ENCODE measurements around the gene ZNF639. TPM values are rescaled to one million over a fixed set of nuclear protein-coding genes. Genes with fewer than 3 reads are reported as not detected.

The ZNF639 gene
- total RNA-seq, 4 donors from 2014 or later: 59.0 to 97.4 (median 76.4) TPM

DNA sequence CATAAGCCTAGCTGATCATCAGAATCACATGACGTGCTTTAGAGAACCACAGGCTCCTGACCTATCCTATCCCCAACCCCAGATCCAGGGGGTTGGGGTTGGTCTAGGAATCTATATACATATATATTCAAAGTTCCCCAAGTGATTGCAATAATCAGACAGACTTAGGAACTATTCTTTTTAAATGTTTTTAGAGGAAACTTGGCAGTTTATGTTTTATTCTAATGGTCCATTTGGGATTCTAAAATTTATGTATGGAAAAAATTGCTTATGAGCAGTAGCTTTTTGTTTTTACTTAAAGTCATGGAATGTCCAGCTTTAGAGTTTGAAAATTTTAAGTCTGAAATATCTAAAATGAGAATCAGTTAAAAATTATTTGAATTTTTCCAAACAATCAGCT is 46.8 kb downstream of the ZNF639 start:
- Histone ChIP-seq H3K27ac (no peak overlapping the region), H3K4me1 (no peaks in the 10 kb centered on the region), H3K27me3 (no peaks in the 10 kb centered on the region), H3K36me3 (peaks cover 12 to 28% of the 10 kb centered on the region in 2 donors), H3K4me3 (replicated peaks in 1 of 3) (no peak overlapping the region), H3K9me3 (no peaks in the 10 kb centered on the region)
- no peak for DNase-seq
- intact Hi-C loops (cut with DNase I): no loop called here
- TF ChIP-seq, protein P1, sequence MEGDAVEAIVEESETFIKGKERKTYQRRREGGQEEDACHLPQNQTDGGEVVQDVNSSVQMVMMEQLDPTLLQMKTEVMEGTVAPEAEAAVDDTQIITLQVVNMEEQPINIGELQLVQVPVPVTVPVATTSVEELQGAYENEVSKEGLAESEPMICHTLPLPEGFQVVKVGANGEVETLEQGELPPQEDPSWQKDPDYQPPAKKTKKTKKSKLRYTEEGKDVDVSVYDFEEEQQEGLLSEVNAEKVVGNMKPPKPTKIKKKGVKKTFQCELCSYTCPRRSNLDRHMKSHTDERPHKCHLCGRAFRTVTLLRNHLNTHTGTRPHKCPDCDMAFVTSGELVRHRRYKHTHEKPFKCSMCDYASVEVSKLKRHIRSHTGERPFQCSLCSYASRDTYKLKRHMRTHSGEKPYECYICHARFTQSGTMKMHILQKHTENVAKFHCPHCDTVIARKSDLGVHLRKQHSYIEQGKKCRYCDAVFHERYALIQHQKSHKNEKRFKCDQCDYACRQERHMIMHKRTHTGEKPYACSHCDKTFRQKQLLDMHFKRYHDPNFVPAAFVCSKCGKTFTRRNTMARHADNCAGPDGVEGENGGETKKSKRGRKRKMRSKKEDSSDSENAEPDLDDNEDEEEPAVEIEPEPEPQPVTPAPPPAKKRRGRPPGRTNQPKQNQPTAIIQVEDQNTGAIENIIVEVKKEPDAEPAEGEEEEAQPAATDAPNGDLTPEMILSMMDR (IDR thresholded peaks at IDR 0.05): no peak
- no peak for TF ChIP-seq POLR2A (IDR thresholded peaks at IDR 0.05)
- WGBS, 2 donors: 84 to 98% methylated on average over 1 of the region's 1 CpG

DNA sequence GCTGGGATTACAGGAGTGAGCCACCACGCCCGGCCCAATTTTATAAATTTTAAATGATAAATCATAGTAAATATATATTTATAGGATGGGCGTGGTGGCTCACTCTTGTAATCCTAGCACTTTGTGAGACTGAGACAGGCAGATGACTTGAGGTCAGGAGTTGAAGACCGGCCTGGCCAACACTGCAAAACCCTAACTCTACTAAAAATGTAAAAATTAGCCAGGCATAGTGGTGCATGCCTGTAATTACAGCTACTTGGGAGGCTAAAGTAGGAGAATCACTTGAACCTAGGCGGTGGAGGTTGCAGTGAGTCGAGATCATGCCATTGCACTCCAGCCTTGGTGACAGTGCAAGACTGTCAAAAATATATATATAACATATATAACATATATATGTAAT is 51.1 kb downstream of the ZNF639 start:
- Histone ChIP-seq H3K4me1 (no peaks in the 10 kb centered on the region), H3K9me3 (no peaks in the 10 kb centered on the region), H3K4me3 (replicated peaks in 1 of 3) (no peak overlapping the region), H3K27me3 (no peaks in the 10 kb centered on the region), H3K36me3 (peaks cover 18 to 22% of the 10 kb centered on the region in 2 donors), H3K27ac (no peak overlapping the region)
- TF ChIP-seq POLR2A (IDR thresholded peaks at IDR 0.05): no peak
- TF ChIP-seq, protein P1 (IDR thresholded peaks at IDR 0.05): no peak
- no peak for DNase-seq
- intact Hi-C loops (cut with DNase I): no loop called here
- 96 to 97% methylated on average over 6 of the region's 6 CpGs for WGBS, 2 donors

DNA sequence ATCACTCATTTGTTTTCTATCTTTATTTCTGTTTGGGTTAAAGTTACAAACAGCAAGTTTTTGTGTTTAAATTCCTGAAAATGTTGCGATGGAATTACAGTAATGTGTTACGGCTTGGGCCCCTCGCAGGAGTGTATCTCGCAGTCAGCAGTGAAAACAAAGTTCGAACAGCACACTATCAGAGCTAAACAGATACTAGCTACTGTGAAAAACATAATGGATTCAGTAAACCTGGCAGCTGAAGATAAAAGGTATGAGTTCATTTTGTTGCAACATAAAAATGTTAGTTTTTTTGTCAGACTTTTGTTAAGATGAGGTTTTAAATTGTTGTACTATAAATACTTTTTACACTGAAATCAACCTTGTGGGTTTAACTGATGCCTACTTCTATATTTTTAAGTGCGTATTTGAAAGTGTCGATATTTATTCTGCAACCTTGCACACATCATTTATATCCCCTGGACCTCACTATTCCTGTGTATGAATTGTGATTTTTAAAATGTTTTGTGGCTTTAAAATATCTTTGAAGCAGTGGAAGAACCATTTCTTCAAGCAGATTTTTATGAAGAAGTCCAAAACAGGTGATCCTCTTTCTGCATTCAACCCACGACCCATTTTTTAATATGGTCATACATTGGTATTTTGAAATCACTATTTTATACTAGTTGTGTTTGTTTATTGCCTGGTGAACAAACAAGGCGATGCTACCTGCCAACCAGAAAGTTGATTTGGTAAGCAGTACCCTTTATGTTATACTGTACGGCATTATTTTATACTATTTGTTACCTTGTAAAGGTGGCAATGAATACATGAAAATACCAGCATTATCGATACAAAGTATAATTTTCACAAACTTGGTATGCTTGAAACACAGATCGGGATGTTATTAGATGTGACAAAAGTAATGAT is 52.5 kb downstream of the ZNF639 start:
- Histone ChIP-seq H3K36me3 (peaks cover 13 to 32% of the 10 kb centered on the region in 2 donors), H3K27me3 (no peaks in the 10 kb centered on the region), H3K4me3 (replicated peaks in 1 of 3) (no peak overlapping the region), H3K27ac (no peak overlapping the region), H3K4me1 (no peaks in the 10 kb centered on the region), H3K9me3 (no peaks in the 10 kb centered on the region)
- intact Hi-C loops (cut with DNase I): no loop called here
- DNase-seq: no peak
- WGBS, 2 donors: 88 to 96% methylated on average over 12 of the region's 12 CpGs
- TF ChIP-seq, protein P1 (IDR thresholded peaks at IDR 0.05): no peak
- no peak for TF ChIP-seq POLR2A (IDR thresholded peaks at IDR 0.05)

DNA sequence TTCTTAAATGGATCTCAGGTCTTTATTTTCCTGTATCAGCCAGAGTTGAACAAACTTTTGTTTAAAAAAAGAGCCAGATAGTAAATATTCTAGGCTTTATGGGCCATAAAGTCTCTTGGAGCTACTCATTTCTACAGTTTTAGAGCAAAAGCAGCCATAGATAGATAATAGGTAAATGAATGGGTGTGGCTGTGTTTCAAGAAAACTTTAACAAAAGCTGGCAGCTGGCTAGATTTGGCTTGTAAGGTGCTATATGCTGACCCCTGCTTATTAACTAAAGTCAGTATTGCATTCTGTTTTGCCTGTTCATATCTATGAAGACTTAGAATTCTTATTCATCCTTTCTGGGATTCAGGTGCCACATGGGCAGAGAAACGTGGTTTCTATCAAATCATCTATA is 53.6 kb downstream of the ZNF639 start:
- Histone ChIP-seq H3K36me3 (peaks cover 13 to 42% of the 10 kb centered on the region in 2 donors), H3K4me1 (no peaks in the 10 kb centered on the region), H3K27ac (no peak overlapping the region), H3K27me3 (no peaks in the 10 kb centered on the region), H3K4me3 (replicated peaks in 1 of 3) (no peak overlapping the region), H3K9me3 (no peaks in the 10 kb centered on the region)
- intact Hi-C loops (cut with DNase I): no loop called here
- no peak for TF ChIP-seq POLR2A (IDR thresholded peaks at IDR 0.05)
- TF ChIP-seq, protein P1 (IDR thresholded peaks at IDR 0.05): no peak
- 94 to 96% methylated on average over 1 of the region's 1 CpG for WGBS, 2 donors
- no peak for DNase-seq

Other genes starting within 250 kb of the ZNF639 start
- gene PIK3CA, start 174.7 kb upstream of the ZNF639 start, total RNA-seq: 10 to 100 TPM; 19.0 to 39.8 (median 22.4) TPM
- 1 to 10 TPM; 4.4 to 8.1 (median 5.1) TPM for gene KCNMB3, start 71.9 kb upstream of the ZNF639 start, total RNA-seq
- gene MFN1, start 24.7 kb downstream of the ZNF639 start, total RNA-seq: 10 to 100 TPM; 43.3 to 45.7 (median 44.6) TPM
- 10 to 100 TPM; 14.5 to 43.7 (median 28.8) TPM for gene GNB4, start 128.4 kb downstream of the ZNF639 start, total RNA-seq
- 10 to 100 TPM; 40.8 to 72.2 (median 49.8) TPM for gene ACTL6A, start 239.9 kb downstream of the ZNF639 start, total RNA-seq

All from thyroid gland (tissue), 4 donors.